ENCODE results near the gene TRERF1.
A peak's percentile ranks its signal among the peaks of the same experiment; 100 is the strongest.

The TRERF1 gene

GRCh38 chr6:42239736-42240375, 211.9 kb downstream of the TRERF1 start:
- peak; percentile 33 for DNase-seq

DNA sequence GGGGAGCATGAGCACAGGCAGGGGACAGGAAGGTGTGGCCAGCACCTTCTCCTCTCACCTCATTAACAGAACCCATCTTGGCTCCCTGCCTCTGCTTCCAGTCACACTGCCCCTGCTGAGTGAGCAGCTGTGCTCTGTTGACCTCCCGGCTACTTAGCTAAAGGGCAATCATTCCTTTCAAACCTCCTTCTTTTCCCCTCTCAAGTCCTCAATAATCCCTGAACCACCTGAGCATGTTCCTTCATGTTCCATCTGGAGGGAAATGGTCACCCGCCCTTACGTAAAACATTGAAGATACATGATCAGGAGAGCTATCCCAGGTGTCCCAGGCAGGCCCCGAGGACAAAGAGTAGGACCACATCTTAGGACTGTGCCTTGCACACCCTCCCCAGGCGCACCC, 212.4 kb downstream of the TRERF1 start:
- no peak for DNase-seq

- no peak for DNase-seq
Measured at GRCh38 chr6:42237857-42238256, 213.9 kb downstream of the TRERF1 start.

DNA sequence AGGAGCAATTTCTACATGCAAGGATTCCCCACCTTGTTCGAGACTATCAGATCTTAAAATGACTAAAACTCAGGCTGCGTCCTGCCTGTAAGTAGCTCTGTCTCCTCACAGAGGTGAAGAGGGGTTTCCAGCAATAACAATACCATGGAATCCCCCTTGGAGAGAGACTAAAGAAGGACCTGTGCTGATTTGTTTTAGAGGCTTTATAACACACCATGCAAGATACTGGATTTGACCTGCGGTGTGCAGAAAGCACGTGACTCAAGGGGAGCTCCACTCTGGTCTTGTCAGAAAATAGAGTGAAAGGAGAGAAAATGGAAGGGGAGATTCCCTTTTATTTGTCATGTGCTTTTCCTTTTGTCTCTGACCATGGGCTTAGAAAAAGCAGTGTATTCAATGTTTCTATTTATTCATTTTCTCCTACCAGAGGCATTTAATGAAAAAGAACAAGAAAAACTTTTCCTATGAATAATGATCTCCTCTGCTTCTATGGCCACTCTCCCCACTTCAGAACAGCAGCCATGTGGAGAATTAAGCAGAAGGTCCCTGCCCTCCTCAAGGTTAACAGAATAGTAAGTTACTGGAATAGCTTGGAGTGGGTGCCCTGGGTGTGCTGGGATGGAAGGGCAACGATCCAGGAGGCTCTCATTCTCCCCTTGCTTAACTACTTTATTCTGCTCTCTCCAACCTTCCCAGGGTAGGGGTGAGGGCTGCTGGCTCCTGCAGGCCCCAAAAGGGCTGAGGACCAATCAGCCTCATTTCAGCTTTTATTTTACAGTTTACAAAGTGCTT, 214.8 kb downstream of the TRERF1 start:
- no peak for DNase-seq

DNA sequence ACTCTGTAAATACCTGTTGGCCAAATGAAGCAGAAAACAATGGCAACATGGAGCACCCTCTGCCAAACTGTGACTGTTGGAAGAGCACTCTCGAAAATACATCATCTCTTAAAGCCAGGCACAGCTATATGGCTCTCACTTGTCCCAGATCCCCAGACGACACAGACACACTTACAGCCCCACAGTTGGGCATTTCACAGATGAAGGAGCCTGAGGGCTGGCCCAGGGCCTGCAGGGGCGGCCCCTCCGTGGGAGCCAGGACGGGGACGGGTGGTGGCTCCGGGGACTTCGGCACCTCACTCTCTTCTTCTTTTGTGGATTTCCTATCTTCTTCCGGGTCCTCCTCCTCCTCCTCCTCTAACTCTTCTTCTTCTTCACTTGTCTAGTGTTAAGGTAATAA, 215.7 kb downstream of the TRERF1 start:
- DNase-seq = no peak

DNA sequence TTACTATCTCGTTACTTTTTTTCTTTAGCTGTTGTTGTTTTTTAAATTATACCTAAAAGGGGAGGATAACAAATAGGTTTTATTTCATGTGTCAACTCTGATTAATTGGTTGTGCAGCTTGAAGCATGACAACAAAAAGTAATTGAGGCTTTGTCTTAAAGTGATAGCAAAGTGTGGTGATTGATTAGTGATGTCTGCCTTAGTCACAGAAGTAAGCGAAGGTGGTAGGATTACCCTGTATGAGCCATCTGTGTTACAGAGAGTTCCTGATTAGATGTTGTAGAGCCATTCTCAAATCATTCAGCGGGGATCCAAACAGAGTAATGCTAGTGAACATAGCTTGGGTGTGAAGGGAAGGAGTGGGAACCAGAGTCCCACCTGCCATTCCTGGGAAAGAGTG, 219.7 kb downstream of the TRERF1 start:
- no peak for DNase-seq

DNA sequence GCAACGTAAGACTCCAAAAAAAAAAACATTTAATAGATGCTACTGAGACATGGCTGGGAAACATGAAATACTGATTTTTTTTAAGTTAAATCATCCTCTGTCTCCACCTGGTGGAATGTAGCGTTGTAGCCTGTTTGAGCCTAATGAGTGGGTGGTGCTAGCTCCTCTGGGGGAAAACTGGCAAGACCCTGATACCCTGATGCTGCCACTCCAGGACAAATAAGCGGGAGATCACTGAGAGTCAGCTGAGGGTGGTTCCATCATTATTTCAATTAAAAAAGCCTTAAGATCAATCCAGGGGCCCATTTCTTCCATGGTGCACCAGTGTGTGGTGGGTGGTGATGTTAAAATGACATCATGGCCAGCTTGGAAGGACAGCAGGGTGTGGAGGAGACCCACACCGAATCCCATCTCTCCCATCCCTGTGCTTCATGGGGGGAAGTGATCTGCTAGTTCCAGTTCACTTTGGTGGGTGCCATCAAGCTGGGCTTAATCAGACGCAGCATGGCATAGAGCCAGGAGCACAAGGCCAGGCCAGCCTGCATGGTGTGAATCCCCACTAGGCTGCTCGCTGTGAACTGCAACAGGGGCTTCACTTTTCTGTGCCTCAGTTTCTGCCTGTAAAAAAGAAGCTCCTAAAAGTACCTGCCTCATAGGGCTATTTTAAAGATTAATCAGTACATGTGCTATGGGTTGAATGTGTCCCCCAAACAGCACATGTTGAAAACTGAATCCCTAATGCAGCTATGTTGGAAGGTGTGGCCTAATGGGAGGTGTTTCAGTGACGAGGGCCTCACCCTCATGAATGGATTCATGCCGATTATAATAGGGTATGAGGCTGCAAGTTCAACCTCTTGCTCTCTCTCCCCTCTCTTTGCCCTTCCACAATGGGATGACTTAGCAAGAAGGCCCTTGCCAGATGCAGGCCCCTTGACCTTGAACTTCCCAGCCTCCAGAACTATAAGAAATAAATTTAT, 221.1 kb downstream of the TRERF1 start:
- DNase-seq = no peak

- no peak for DNase-seq
Measured at GRCh38 chr6:42229506-42230119, 222.1 kb downstream of the TRERF1 start.

DNA sequence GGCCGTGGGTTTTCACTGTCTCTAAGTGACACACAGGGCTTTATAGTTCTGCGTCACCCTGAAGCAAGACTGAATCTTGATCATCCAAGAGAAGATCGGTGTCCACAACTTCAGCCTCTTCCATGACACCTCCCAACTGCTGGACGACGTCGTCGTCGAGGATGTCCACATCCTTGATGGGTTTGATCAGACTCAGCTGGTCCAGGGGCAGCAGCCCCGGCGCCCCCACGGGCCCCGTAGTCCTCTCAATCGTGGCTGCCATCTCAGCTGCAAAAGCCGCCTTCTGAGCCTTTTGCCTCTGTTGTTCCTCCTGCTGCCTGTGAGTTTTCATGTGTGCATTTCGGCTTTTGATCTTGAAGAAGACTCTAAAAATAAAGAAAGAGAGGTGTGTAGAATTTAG, 223.4 kb downstream of the TRERF1 start:
- no peak for DNase-seq

- DNase-seq = no peak
Measured at GRCh38 chr6:42227173-42227850, 224.4 kb downstream of the TRERF1 start.

DNA sequence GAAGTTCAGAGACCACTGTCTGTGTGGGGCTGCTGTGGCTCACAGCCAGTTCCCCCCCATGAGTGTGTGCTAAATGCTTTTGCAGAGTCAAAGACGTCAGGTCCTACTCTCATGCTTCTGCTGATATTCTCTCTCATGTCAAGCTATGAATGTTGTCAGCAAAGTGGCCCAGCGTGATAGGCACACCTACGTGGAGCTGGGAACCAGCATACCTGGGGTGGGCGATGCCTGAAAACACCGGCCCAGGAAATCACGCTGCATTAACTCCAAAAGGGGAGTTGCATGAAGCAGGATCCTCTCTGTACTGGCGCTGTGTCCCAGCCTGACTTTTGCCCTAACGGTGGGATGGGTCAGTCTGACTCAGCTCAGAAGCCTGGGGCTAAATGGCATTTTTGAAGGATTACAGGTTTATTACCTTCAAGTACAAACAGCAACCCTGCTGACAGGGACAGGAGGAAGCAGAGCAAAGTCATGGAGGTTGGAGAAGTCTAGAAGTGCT, 225.0 kb downstream of the TRERF1 start:
- DNase-seq = peak; percentile 60

- DNase-seq = peak; percentile 71
Measured at GRCh38 chr6:42226161-42226611, 225.5 kb downstream of the TRERF1 start.

- no peak for DNase-seq
Measured at GRCh38 chr6:42225419-42225818, 226.3 kb downstream of the TRERF1 start.

- DNase-seq = no peak
Measured at GRCh38 chr6:42225029-42225339, 226.7 kb downstream of the TRERF1 start.

GRCh38 chr6:42224222-42225028, 227.3 kb downstream of the TRERF1 start:
- DNase-seq = peak; percentile 93

DNA sequence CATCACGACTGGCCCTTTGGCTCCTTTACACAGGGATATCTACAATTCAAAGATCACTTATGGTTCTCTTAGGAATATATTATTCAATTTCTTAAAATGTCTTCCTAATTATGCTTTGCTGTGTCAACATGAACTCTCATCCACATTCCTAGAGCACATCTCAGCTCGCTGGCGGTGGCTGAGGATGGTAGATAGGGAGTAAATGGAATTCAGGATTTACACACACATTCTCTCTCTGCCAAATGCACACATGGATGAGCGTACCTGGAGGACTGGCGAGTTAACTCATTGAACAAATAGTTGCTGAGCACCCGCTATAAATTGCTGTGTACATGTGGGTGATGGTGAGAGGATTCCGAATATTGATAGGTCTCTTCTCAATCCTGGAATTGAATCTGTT, 229.3 kb downstream of the TRERF1 start:
- DNase-seq = no peak

DNA sequence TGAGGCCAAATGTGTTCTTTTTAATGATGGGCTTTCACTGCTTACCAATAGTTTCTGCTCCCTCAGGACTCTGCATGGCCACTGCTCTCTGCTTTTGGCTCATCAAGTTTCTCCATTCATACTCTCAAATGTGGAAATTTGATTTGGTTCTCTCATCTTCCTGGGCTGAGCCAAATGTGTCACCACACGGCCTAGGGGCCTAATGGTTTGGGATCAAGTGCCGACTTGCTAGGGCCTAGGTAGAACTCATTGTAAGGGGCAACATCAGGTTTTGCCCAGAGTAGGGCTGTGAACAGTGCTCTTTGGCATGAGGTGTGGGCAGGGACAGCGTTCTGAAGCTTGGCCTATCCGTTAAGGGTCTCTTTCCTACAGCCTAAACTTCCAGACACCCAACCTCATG, 230.2 kb downstream of the TRERF1 start:
- DNase-seq = no peak

DNA sequence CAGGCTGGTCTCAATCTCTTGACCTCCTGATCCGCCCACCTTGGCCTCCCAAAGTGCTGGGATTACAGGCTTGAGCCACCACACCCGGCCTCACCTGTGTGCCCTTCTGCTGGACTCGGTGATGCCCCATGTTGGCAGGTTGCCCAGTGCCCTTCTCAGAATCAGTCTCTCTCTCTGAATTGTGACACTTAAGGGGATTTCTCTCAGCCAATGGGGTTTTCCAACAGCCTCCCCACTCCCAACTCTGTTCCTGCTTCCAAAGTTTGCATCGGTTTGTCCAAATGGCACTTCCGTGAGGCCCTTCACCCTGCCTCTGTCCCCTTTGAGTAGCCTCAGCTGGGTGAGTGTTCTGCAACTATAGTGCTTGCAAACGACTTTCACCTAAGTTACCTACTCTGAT, 230.9 kb downstream of the TRERF1 start:
- no peak for DNase-seq

- peak; percentile 96 for DNase-seq
Measured at GRCh38 chr6:42217519-42218367, 234.0 kb downstream of the TRERF1 start, which contains the start of gene MRPS10. MRPS10 (minus strand) TSS chr6:42217861; CDS start chr6:42217849, 12 bp downstream.

- DNase-seq = no peak
Measured at GRCh38 chr6:42217157-42217518, 234.6 kb downstream of the TRERF1 start.
